Measurements from ENCODE around the gene KRTAP3-3.
"Not testable (repeated sequence)": the region's sequence is repeated elsewhere in the genome, so short reads cannot be mapped to it uniquely, and the experiment has no call there.

KRTAP3-3 gene

DNA sequence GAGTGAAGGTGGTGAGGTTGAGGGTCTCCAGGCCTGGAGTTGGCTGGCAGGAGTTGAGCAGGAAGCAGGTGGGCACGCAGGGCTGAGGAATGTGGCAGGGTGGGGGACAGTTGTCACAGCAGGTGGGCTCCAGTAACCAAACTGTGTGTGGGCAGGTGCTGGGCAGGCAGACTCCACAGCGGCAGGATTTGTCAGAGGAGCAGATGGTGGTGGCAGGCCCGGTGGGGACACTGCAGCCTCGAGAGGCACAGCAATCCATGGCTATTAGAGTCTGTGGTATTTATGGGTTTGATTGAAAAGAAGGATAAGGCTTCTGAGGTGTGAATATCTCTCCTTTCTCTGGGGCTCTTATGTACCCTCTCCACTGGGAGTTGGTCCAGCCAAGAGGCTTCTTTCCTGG lies at the start of gene KRTAP3-3:
TSS of gene KRTAP3-3 (minus strand) at position 326 of the 400 bp plus-strand sequence. CDS start at position 259, 67 bp downstream.
- no peak for DNase-seq (ENCODE audit: low read depth, low spot score)

DNA sequence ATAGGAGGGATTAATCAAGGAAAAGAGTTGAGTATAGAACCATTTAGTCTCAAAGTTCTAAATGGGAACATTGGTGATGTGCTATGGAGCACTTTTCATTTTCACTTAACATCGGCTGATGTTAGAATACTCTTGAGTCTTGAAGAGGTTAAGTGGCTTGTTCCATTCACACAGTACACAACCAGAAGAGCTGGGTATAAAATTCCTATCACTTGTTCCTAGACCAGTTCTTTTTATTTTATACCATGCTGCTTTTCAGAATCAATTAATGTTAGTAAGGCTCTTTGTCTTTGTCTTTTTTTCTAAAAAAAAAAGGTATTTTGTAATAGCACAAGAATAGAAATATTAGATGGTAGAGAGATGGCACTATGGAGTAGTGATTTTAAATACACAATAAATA lies 49.0 kb upstream of the KRTAP3-3 start:
- DNase-seq (ENCODE audit: low read depth, low spot score) = no peak

DNA sequence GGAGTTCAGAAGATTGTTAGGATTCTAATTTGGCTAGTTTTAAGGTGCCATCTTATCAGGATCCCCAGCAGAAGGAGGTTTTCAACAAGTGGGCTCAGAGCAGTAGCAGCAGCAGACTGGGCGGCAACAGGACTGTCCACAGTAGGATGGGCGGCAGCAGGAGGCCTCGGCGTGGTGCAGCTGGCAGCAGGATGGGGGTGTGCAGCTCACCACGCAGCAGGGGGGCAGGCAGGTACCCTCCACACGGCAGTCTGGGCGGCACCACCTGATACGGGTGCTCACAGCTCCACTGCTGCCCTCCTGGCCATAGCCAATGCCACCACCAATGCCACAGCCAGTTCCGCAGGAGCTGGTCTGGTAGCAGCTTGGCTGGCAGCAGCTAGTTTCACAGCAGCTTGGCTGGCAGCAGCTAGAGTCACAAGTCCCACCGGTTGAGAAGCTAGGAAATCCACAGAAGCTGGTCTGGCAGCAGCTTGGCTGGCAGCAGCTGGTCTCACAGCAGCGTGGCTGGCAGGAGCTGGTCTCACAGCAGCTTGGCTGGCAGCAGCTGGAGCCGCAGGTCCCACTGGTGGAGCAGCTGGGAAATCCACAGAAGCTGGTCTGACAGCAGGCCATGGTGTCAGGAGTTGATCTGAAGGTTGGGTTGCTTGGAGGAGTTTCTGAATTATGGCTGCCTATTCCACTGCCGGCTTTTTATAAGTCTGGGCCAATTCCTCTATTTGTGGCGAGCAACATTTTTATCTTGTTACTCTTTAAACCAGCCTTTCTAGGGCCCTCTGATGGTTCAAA lies 47.0 kb upstream of the KRTAP3-3 start, which contains the start of gene KRTAP1-1:
TSS of gene KRTAP1-1 (minus strand) at position 668 of the 789 bp plus-strand sequence. CDS start at position 615, 53 bp downstream.
- DNase-seq (ENCODE audit: low read depth, low spot score) = not testable (repeated sequence)

DNA sequence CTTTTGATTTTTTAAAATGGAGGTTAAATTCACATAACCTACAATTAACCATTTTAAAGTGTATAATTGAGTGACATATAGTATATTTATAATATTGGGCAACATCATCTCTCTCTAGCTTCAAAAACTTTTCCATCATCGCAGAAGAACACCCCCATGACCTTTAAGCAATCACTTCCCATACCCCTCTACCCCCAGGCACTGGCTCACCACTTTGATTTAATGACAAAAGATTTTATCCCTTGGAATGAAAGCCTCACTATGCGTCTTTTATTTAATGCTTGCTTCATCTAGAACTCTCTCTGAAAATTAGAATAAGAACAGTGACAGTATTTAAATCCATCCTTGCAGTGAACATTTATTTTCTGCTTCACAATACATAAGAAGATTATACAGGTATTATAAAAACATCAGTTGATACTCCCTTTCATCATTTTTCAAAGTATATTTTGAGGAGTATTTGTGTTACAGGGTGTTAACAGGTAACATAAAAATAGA lies 43.9 kb upstream of the KRTAP3-3 start:
- DNase-seq (ENCODE audit: low read depth, low spot score) = no peak

DNA sequence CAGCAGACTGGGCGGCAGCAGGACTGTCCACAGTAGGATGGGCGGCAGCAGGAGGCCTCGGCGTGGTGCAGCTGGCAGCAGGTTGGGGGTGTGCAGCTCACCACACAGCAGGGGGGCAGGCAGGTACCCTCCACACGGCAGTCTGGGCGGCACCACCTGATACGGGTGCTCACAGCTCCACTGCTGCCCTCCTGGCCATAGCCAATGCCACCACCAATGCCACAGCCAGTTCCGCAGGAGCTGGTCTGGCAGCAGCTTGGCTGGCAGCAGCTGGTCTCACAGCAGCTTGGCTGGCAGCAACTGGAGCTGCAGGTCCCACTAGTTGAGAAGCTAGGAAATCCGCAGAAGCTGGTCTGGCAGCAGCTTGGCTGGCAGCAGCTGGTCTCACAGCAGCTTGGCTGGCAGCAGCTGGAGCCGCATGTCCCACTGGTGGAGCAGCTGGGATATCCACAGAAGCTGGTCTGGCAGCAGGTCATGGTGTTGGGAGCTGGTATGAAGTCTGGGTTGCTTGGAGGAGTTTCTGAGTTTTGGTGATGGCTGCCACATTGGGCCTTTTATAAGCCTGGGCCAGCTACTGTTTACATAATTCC lies 40.5 kb upstream of the KRTAP3-3 start, which contains the start of gene KRTAP1-3:
TSS of gene KRTAP1-3 (minus strand) at position 529 of the 590 bp plus-strand sequence. CDS start at position 476, 53 bp downstream.
- not testable (repeated sequence) for DNase-seq (ENCODE audit: low read depth, low spot score)

DNA sequence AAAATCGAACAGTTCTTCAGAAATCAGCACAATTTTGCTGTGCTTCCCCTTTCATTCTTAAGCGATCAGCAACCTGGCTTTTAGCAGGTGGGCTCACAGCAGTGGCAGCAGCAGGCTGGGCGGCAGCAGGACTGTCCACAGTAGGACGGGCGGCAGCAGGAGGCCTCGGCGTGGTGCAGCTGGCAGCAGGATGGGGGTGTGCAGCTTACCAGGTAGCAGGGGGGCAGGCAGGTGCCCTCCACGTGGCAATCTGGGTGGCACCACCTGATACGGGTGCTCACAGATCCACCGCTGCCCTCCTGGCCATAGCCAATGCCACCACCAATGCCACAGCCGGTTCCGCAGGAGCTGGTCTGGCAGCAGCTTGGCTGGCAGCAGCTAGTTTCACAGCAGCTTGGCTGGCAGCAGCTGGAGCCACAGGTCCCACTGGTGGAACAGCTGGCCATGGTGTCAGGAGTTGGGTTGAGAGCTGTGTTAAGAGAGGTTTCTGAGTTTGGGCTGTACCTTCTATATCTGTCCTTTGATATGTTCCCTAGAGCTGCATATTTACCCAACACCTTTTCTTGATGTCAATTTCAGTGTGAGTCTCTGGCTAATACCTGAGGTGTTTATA lies 35.8 kb upstream of the KRTAP3-3 start, which contains the start of gene KRTAP1-4:
TSS of gene KRTAP1-4 (minus strand) at position 563 of the 613 bp plus-strand sequence. CDS start at position 446, 117 bp downstream.
- no peak for DNase-seq (ENCODE audit: low read depth, low spot score)

DNA sequence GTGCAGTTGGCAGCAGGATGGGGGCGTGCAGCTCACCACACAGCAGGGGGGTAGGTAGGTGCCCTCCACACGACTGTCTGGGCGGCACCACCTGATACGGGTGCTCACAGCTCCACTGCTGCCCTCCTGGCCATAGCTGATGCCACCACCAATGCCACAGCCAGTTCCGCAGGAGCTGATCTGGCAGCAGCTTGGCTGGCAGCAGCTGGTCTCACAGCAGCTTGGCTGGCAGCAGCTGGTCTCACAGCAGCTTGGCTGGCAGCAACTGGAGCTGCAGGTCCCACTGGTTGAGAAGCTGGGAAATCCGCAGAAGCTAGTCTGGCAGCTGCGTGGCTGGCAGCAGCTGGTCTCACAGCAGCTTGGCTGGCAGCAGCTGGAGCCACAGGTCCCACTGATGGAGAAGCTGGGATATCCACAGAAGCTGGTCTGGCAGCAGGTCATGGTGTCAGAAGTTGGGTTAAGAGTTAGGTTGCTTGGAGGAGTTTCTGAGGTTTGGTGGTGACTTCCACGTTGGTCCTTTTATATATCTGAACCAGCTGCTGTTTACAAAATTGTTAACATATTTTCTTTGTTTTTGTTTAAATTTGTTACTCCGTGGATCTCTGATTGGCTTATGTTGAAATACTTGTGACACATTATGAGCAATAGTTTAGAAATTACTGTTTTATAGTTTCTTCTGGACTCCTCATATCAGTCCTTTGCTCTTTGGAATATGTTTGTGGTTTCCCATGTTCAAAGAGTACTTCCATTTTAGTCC lies 32.9 kb upstream of the KRTAP3-3 start, which contains the start of gene KRTAP1-5:
TSS of gene KRTAP1-5 (minus strand) at position 494 of the 757 bp plus-strand sequence. CDS start at position 441, 53 bp downstream.
- no peak for DNase-seq (ENCODE audit: low read depth, low spot score)

DNA sequence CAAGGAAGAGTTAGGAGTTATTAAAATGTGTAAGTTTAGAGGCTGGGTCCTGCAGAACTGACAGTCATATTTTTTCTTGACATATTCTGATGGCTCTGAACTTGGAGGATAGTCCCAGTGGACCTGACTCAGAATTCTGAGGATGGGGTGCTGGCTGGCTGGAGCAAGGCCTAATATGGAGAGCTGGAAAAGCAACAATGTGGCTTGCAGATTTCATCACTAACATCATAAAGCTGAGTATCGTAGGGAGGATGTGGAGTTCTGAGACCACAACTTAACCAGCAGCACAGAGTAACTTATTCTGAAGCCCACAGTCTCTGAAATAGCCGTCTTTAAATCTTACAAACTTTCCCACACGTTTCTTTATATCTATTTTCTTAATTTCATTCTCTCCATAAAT lies 30.7 kb upstream of the KRTAP3-3 start:
- DNase-seq (ENCODE audit: low read depth, low spot score) = no peak

DNA sequence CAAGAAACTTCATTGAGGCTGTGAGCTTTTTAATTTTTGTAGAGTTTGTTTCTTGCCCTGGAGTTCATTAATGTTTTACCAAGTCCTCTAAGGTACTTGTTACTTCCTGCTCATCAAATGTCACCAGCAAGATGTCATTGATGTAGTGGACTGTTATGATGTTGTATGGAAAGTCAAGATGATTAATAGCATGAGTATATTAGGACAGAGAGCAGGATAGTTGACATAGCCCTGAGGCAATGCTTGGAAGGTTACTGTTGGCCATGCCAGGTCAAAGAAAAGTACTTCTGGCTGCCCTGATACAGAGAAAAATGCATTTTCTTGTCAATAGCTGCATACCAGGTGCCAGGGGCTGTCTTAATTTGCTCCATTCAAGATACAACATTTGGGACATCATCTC lies 26.4 kb upstream of the KRTAP3-3 start:
- DNase-seq (ENCODE audit: low read depth, low spot score) = no peak

DNA sequence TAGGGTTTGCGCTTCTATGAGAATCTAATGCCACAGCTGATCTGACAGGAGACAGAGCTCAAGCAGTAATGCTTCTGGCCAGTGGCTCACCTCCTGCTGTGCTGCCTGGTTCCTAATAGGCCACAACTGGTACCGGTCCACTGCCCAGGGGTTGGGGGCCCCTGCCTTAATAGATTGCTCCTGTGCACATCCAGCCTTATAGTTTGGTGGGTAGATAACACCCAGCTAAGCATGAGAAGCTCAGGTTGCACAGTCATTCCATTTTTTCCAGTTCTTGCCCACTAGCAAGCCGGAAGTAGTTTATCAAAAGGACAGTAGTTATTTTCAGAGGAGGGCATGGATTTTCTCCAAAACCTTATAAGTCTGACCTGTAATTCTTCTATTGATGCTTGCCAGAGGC lies 25.5 kb upstream of the KRTAP3-3 start:
- no peak for DNase-seq (ENCODE audit: low read depth, low spot score)

DNA sequence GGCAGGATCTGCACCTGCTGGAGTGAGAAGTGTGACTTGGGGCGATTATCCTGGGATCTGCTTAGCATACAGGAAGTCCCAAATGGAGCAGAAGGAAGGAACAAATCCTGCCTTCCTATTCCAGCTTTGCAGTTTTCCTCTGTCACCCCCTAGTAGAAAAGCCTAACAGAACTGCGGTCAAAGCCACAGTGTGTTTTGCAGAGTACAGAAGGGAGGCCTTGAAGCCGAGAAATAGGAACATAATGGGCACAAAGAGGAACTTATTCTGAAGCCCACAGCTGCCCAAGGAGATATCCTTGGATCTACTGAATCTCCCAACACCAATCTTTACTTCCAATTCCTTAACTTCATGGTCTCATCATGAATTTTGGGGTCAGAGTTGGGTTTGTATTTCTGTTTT lies 24.6 kb upstream of the KRTAP3-3 start:
- DNase-seq (ENCODE audit: low read depth, low spot score) = no peak

DNA sequence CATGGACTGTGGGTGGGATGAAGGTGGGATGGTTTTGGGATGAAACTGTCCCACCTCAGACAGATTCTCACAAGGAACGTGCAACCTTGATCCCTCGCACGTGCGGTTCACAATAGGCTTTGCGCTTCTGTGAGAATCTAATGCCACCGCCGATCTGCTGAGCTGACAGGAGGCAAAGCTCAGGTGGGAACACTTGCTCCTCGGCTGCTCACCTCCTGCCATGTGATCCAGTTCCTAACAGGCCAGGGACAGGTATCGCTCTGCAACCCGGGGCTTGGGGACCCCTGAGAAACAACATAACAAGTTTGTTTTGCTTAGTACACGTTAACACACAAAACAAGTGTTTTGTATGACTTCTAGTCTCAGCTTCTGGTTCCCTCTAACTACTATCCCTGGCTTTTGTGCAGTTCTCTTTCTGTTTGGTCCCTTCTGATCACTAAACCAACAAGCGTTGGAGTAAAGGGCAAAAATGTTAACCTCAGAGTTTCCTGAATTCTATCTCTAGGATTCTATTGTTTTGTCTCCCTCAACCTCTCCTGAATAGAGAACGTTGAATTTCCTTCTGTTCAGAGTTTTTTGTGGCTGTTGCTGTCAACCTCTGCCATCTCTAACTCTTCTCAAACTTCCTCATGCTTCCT lies 22.7 kb upstream of the KRTAP3-3 start:
- no peak for DNase-seq (ENCODE audit: low read depth, low spot score)

DNA sequence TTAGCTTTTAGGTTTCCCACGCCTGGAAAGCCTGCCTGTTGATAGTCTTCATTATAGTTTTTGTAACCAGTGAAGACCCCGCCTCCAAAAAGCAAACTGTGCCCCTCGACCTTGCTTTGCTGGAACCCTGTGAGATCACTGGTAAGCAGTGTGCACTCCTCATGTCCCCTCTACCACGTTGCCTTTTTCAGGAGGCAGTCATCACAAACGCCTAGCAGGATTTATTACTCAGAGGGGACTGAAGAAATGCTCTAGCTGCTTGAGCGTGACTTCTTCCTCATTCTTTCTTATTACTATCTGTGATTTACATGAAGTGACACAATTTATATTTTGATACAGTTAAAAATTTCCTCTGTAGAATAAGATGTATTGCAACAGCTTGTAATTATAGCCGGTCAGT lies 21.5 kb upstream of the KRTAP3-3 start:
- no peak for DNase-seq (ENCODE audit: low read depth, low spot score)

DNA sequence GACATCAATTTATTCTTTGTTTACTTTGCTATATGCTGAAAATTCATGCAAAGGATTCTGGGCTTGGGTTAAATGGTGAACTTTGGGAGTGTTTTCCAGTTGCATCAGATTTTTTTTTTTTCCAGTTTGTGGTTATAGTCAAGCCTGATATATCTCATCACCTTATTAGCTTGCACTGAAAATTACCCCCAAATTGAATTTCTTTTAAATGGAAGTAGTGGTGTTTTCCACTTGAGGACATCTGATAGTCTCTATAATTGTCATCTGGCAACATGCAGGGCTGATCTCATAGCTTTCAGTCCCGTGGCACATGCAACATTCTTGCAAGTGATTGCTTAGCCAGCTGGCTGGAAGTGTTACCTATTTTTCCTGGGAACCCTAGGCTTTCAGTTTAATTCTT lies 19.6 kb upstream of the KRTAP3-3 start:
- no peak for DNase-seq (ENCODE audit: low read depth, low spot score)

DNA sequence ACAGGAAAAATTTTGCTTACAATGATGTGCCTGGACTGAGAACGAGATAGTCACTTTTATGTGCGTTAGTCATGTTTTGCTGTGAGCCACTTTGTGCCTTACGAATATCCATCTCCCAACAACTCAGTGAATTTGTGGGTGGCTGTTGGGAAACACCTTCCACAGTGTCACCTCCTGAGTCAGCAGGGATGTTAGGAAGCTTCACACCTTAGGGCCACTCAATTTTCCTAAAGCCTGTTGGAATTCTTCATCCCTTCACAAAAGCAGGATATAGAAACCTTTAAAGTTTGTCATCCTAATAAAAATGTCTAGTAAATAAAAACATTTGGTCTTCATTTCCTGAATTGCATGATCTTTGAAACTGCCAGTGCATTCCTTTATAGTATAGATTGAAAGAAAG lies 19.2 kb upstream of the KRTAP3-3 start:
- no peak for DNase-seq (ENCODE audit: low read depth, low spot score)

DNA sequence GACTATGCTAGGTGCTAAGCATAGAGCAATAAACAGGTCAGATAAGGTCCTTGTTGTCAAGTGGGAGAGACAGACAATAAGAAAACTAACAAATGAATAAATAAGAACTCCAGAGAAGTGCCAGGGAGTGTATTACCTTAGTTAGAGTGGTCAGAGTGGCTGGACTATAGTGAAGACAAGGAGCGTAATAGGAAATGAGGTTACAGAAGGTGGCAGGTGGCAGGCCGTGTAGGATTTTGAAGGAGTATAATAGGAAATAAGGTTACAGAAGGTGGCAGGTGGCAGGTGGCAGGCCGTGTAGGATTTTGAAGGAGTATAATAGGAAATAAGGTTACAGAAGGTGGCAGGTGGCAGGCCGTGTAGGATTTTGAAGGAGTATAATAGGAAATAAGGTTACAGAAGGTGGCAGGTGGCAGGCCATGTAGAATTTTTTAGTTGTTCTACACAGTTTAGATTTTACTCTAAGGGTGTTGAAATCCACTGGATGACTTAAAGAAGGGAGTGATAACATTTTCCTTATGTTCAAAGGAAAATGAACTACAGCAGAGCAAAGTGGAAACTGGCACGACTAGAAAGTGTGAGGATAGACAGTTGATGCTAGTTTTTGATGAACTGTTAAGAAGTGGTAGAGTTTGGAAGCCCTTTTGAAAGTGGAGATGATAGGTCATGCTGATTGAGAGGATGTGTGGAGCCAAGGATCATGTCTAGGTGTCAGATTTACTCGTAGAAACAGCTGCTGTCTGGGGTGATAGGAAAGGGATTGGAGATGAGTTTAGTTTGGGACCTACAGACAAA lies 18.6 kb upstream of the KRTAP3-3 start:
- no peak for DNase-seq (ENCODE audit: low read depth, low spot score)

DNA sequence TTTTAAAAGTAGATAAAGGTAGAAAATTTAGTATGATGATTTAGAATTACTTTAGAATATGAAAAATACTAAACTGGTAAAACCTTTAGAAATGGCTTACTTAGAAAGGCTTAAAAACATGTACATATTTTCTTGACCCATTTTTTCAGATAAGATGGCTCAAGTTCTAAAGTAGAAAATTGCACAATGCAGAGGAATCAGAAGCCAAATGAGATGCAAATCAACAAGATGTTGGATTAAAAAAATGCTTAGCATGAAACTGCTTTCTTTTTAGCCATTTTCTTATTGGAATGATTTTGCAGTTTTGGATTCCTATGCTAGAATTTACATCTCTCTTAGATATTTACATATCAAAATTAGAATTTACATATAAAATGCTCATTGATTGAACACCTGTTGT lies 16.5 kb upstream of the KRTAP3-3 start:
- no peak for DNase-seq (ENCODE audit: low read depth, low spot score)

DNA sequence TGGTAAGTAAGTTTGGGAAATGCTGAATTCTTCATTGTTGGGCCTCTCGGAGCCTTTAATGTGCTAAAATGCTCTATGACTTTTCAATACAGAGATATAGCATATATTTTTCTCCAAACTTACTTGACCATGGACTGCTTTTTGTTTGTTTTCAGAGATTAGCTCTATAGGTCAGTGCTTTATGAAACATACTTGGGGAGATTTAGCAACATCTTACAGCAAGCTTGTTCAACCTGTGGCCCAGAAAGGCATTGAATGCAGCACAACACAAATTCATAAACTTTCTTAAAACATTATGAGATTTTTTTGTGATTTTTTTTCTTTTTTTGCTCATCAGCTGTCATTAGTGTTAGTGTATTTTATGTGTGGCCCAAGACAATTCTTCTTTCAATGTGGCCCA lies 16.0 kb upstream of the KRTAP3-3 start:
- DNase-seq (ENCODE audit: low read depth, low spot score) = no peak

DNA sequence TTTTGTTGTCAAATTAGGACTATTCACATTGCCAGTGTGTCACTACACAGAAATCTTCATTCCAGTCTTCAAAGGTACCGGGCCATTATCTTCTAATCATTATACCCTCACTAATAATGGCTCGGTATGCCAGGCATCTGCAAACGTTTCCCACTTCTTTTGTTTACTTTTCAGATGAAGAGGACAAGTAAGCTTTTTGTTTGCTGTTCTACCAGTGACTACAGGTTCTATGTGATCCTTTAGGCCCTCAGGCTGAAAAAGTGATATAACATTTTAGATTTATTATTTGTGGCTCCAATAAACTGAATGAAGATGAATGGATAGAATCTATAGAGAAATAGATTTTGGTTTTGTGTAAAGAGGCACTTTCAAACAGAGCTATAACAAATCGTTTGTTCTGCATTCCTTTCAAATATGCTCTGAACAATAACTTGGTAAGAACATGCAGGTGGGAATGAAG lies 15.4 kb upstream of the KRTAP3-3 start:
- DNase-seq (ENCODE audit: low read depth, low spot score) = no peak

DNA sequence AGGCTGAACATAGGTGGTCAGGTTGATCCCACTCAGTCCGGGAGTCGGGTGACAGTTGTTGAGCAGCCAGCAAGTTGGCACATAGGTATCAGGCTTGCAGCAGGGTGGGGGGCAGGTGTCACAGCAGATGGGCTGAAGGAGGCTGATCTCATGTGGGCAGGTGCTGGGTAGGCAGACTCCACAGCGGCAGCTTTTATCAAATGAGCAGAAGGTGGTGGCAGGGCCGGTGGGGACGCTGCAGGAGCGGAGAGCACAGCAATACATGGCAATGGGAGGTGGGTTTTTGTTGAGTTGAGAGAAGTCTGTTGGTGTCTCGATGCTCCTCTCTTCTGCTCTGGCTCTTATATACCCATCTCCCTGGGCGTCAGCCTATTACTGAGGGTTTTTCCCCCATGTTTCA lies 14.8 kb upstream of the KRTAP3-3 start, which contains the start of gene KRTAP3-1:
TSS of gene KRTAP3-1 (minus strand) at position 318 of the 400 bp plus-strand sequence. CDS start at position 264, 54 bp downstream.
- no peak for DNase-seq (ENCODE audit: low read depth, low spot score)
